Ishikawa (cell line): ENCODE measurements around the gene RGL4.

Source experiments
- CEBPB ChIP-seq: IDR thresholded peaks from 2 replicates; pipeline ENCODE4 v1.6.1; 2012
- CREB1 ChIP-seq: IDR thresholded peaks from 2 replicates; pipeline ENCODE4 v1.6.1; 2012; ENCODE audit warnings: low read depth
- EGR1 ChIP-seq: IDR thresholded peaks from 2 replicates; pipeline ENCODE4 v1.6.1; 2012
- EP300 ChIP-seq: IDR thresholded peaks from 2 replicates; pipeline ENCODE4 v1.6.1; 2012; ENCODE audit warnings: borderline replicate concordance
- FOXM1 ChIP-seq: IDR thresholded peaks from 2 replicates; pipeline ENCODE4 v1.6.1; 2012; ENCODE audit warnings: low read depth, borderline replicate concordance
- NFIC ChIP-seq: IDR thresholded peaks from 2 replicates; pipeline ENCODE4 v1.6.1; 2012
- RAD21 ChIP-seq: IDR thresholded peaks from 2 replicates; pipeline ENCODE4 v1.6.1; 2012; ENCODE audit warnings: low read depth
- TAF1 ChIP-seq: IDR thresholded peaks from 2 replicates; pipeline ENCODE4 v1.6.1; 2012; ENCODE audit warnings: low read depth, mild to moderate bottlenecking
- TCF12 ChIP-seq: IDR thresholded peaks from 2 replicates; pipeline ENCODE4 v1.6.1; 2012; ENCODE audit warnings: low read depth
- TEAD4 ChIP-seq: IDR thresholded peaks from 2 replicates; pipeline ENCODE4 v1.6.1; 2012
- YY1 ChIP-seq: IDR thresholded peaks from 2 replicates; pipeline ENCODE4 v1.6.1; 2012; ENCODE audit warnings: low read depth
- ZBTB7A ChIP-seq: IDR thresholded peaks from 2 replicates; pipeline ENCODE4 v1.6.1; 2012; ENCODE audit warnings: low read depth
- TF ChIP-seq, protein P1 (sequence below): IDR thresholded peaks from 2 replicates; pipeline ENCODE4 v1.6.1; 2012
- TF ChIP-seq, protein P2 (sequence below): IDR thresholded peaks from 2 replicates; pipeline ENCODE4 v1.6.1; 2012; ENCODE audit warnings: low read depth, mild to moderate bottlenecking
- TF ChIP-seq, protein P3 (sequence below): IDR thresholded peaks from 2 replicates; pipeline ENCODE4 v1.6.1; 2012

Gene RGL4

DNA sequence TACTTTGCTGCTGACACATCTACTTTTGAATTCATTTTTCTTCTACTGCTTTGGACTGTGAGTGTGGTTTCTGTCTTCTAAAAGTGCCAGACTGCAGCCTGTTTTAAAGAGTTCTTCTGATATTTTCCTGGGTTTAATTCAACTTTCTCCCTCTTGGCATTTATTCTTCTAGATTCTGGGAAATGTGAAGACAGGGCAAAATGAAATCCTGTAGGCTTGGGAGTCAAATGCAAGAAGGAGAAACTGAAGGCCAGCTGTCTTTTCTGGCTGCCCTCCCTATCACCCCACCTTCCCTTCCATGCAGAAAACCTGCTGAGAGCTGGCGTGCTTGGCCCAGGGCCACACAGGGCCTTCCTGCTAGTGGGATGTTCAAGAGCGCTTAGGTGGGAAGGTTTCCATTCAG, 52.5 kb downstream of the RGL4 start:
- TF ChIP-seq ZBTB7A = no peak
- no peak for TF ChIP-seq FOXM1
- no peak for TF ChIP-seq TAF1
- TF ChIP-seq YY1 = no peak
- no peak for TF ChIP-seq TCF12
- no peak for TF ChIP-seq EP300
- no peak for TF ChIP-seq TEAD4
- no peak for TF ChIP-seq RAD21

DNA sequence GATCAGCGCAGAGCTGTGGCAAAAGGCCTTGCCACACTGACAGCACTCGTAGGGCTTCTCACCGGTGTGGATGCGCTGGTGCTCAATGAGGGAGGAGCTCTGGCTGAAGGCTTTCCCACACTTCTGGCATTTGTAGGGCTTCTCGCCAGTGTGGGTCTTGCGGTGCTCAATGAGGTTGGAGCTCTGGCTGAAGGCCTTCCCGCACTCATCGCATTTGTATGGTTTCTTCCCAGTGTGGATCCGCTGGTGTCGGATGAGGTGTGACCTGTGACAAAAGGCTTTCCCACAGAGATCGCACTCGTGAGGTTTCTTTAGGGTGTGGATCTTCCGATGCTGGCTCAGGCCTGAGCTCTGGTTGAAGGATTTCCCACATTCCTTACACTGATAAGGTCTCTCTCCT, 53.2 kb downstream of the RGL4 start:
- TF ChIP-seq, protein P1, sequence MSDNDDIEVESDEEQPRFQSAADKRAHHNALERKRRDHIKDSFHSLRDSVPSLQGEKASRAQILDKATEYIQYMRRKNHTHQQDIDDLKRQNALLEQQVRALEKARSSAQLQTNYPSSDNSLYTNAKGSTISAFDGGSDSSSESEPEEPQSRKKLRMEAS = no peak
- TF ChIP-seq CEBPB (no peak), EP300 (no peak), CREB1 (no peak), NFIC (no peak), YY1 (no peak), EGR1 (no peak), ZBTB7A (no peak), TCF12 (no peak), TAF1 (no peak), TEAD4 (no peak), FOXM1 (no peak)
- TF ChIP-seq, protein P2, sequence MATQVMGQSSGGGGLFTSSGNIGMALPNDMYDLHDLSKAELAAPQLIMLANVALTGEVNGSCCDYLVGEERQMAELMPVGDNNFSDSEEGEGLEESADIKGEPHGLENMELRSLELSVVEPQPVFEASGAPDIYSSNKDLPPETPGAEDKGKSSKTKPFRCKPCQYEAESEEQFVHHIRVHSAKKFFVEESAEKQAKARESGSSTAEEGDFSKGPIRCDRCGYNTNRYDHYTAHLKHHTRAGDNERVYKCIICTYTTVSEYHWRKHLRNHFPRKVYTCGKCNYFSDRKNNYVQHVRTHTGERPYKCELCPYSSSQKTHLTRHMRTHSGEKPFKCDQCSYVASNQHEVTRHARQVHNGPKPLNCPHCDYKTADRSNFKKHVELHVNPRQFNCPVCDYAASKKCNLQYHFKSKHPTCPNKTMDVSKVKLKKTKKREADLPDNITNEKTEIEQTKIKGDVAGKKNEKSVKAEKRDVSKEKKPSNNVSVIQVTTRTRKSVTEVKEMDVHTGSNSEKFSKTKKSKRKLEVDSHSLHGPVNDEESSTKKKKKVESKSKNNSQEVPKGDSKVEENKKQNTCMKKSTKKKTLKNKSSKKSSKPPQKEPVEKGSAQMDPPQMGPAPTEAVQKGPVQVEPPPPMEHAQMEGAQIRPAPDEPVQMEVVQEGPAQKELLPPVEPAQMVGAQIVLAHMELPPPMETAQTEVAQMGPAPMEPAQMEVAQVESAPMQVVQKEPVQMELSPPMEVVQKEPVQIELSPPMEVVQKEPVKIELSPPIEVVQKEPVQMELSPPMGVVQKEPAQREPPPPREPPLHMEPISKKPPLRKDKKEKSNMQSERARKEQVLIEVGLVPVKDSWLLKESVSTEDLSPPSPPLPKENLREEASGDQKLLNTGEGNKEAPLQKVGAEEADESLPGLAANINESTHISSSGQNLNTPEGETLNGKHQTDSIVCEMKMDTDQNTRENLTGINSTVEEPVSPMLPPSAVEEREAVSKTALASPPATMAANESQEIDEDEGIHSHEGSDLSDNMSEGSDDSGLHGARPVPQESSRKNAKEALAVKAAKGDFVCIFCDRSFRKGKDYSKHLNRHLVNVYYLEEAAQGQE = no peak
- TF ChIP-seq, protein P3, sequence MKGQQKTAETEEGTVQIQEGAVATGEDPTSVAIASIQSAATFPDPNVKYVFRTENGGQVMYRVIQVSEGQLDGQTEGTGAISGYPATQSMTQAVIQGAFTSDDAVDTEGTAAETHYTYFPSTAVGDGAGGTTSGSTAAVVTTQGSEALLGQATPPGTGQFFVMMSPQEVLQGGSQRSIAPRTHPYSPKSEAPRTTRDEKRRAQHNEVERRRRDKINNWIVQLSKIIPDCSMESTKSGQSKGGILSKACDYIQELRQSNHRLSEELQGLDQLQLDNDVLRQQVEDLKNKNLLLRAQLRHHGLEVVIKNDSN = no peak

DNA sequence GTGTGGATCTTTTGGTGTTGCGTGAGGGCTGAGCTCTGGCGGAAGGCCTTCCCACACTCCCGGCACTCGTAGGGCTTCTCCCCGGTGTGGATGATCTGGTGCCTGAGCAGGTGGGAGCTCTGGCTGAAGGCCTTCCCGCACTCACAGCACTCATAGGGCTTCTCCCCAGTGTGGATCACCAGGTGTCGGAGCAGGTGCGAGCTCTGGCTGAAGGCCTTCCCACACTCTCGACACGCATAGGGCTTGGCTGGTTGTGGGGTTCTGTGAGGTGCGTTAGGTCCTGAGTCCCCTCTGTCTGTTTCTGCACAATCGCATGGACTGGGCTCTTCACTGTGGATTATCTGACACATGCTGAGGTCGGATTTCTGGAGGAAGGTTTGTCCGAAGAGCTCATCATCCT, 53.7 kb downstream of the RGL4 start:
- TF ChIP-seq FOXM1 = no peak
- no peak for TF ChIP-seq CEBPB
- TF ChIP-seq TAF1 = no peak
- no peak for TF ChIP-seq ZBTB7A
- TF ChIP-seq TCF12 = no peak
- TF ChIP-seq EP300 = no peak
- no peak for TF ChIP-seq CREB1
- TF ChIP-seq, protein P3 = no peak
- TF ChIP-seq, protein P1 = no peak
- TF ChIP-seq TEAD4 = no peak
- no peak for TF ChIP-seq EGR1
- no peak for TF ChIP-seq YY1
- no peak for TF ChIP-seq RAD21

DNA sequence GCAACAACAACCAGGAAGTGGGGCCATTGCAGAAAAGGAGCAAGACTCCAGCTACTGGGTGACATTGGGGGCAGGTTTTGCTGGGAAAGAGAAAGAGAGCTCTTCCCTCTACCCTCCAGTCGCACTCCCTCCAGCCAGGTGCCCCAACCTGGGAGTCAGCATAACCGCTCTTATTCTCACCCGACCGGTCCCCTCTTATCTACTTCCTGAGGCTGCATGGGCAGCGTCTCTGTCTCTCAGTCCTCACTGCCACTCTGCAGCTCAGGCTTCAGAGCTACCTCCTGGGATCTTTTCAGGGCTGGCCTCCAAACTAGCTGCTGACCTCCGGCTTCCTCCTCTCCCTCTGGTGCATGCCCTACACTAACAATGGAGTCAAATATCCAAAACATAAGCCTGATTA, 55.0 kb downstream of the RGL4 start:
- TF ChIP-seq, protein P2 = no peak
- TF ChIP-seq, protein P3 = no peak
- TF ChIP-seq FOXM1 (no peak), EP300 (no peak), YY1 (no peak), ZBTB7A (no peak), NFIC (no peak), CEBPB (no peak), TEAD4 (no peak), TAF1 (no peak), EGR1 (no peak), CREB1 (no peak), TCF12 (no peak)
